WTC11 (cell line): Measurements from ENCODE around the gene ST6GAL1. TPM values are rescaled to one million over a fixed set of nuclear protein-coding genes. Genes with fewer than 3 reads are reported as not detected.

Experiments used
- ATAC-seq: fragments of 200-7000 bp; cut with Tn5 transposase; 2 replicates; pipeline ENCODE4 v1.10.0; 2021; ENCODE audit warnings: mild to moderate bottlenecking, moderate library complexity
- CTCF ChIA-PET: fragments of 300-600 bp; sonication (Branson Sonifier 250); formaldehyde crosslinking; loops from one replicate; lab custom pipeline; 2021; ENCODE audit warnings: antibody characterized with exemption; lab: Charles Lee
- POLR2A ChIA-PET: fragments of 350-600 bp; sonication (Branson Sonifier 250); formaldehyde crosslinking; loops from one replicate; lab custom pipeline; 2021; ENCODE audit warnings: antibody characterized with exemption; lab: Charles Lee
- DNase-seq: peaks from one replicate; pipeline ENCODE4 v3.0.0; 2021; ENCODE audit warnings: low spot score
- H3K27ac Mint-ChIP-seq: 2 replicates; pipeline ENCODE4 v1.8.0; 2021; ENCODE audit warnings: mixed read lengths
- H3K27me3 Mint-ChIP-seq: 2 replicates; pipeline ENCODE4 v1.8.0; 2021; ENCODE audit warnings: low read depth, mild to moderate bottlenecking, moderate library complexity, mixed read lengths
- H3K36me3 Mint-ChIP-seq: 2 replicates; pipeline ENCODE4 v1.8.0; 2021; ENCODE audit warnings: mixed read lengths
- H3K4me1 Mint-ChIP-seq: 2 replicates; pipeline ENCODE4 v1.8.0; 2022; ENCODE audit warnings: mixed read lengths
- H3K4me3 Mint-ChIP-seq: 2 replicates; pipeline ENCODE4 v1.8.0; 2021; ENCODE audit warnings: mild to moderate bottlenecking, moderate library complexity, mixed read lengths
- H3K9me3 Mint-ChIP-seq: 2 replicates; pipeline ENCODE4 v1.8.0; 2021; ENCODE audit warnings: mixed read lengths
- ELF4 ChIP-seq: sonication (generic); formaldehyde crosslinking; IDR thresholded peaks from 2 replicates; pipeline ENCODE4 v1.8.1; 2022; ENCODE audit warnings: low read depth, mild to moderate bottlenecking, moderate library complexity, missing genetic modification reagents
- FOXK1 ChIP-seq: sonication (generic); formaldehyde crosslinking; IDR thresholded peaks from 2 replicates; pipeline ENCODE4 v1.8.0; 2022; ENCODE audit warnings: mild to moderate bottlenecking, moderate library complexity, missing genetic modification reagents
- HMGA2 ChIP-seq: fragments of 250-450 bp; sonication (Bioruptor Pico); IDR thresholded peaks from 2 replicates; pipeline ENCODE4 v1.4.0; 2021; ENCODE audit warnings: mild to moderate bottlenecking, moderate library complexity
- JUN ChIP-seq: sonication (generic); formaldehyde crosslinking; IDR thresholded peaks from 2 replicates; pipeline ENCODE4 v1.8.0; 2023; ENCODE audit warnings: mild to moderate bottlenecking, missing genetic modification reagents
- MXD4 ChIP-seq: fragments of 250-450 bp; sonication (Bioruptor Pico); IDR thresholded peaks from 2 replicates; pipeline ENCODE4 v1.8.0; 2021; ENCODE audit warnings: mild to moderate bottlenecking, moderate library complexity, borderline replicate concordance
- RELA ChIP-seq: sonication (generic); formaldehyde crosslinking; IDR thresholded peaks from 2 replicates; pipeline ENCODE4 v1.8.1; 2022; ENCODE audit warnings: missing genetic modification reagents, mild to moderate bottlenecking, borderline replicate concordance
- TP53 ChIP-seq: sonication (generic); formaldehyde crosslinking; IDR thresholded peaks from 2 replicates; pipeline ENCODE4 v1.8.1; 2023; ENCODE audit warnings: mild to moderate bottlenecking, missing genetic modification reagents
- ZBTB21 ChIP-seq: sonication (generic); formaldehyde crosslinking; IDR thresholded peaks from 2 replicates; pipeline ENCODE4 v1.8.1; 2023; ENCODE audit warnings: mild to moderate bottlenecking, missing genetic modification reagents, borderline replicate concordance
- total RNA-seq: library from RNA; stranded (reverse); gene quantifications from 3 replicates; pipeline ENCODE4 v1.2.3, GENCODE V29; 2021
- TF ChIP-seq, protein P1 (sequence below): fragments of 250-450 bp; sonication (Bioruptor Pico); IDR thresholded peaks from 2 replicates; pipeline ENCODE4 v1.9.0; 2021; ENCODE audit warnings: mild to moderate bottlenecking
- TF ChIP-seq, protein P2 (sequence below): sonication (generic); formaldehyde crosslinking; IDR thresholded peaks from 2 replicates; pipeline ENCODE4 v1.8.1; 2022; ENCODE audit warnings: mild to moderate bottlenecking, missing genetic modification reagents, moderate library complexity, borderline replicate concordance
- TF ChIP-seq, protein P3 (sequence below): sonication (generic); formaldehyde crosslinking; IDR thresholded peaks from 2 replicates; pipeline ENCODE4 v1.8.0; 2023; ENCODE audit warnings: missing genetic modification reagents
- TF ChIP-seq, protein P4 (sequence below): sonication (generic); formaldehyde crosslinking; IDR thresholded peaks from 2 replicates; pipeline ENCODE4 v1.8.0; 2023; ENCODE audit warnings: missing genetic modification reagents, mild to moderate bottlenecking, borderline replicate concordance

Gene ST6GAL1
- total RNA-seq, 1 experiment from 2014 or later: 87.5 TPM

DNA sequence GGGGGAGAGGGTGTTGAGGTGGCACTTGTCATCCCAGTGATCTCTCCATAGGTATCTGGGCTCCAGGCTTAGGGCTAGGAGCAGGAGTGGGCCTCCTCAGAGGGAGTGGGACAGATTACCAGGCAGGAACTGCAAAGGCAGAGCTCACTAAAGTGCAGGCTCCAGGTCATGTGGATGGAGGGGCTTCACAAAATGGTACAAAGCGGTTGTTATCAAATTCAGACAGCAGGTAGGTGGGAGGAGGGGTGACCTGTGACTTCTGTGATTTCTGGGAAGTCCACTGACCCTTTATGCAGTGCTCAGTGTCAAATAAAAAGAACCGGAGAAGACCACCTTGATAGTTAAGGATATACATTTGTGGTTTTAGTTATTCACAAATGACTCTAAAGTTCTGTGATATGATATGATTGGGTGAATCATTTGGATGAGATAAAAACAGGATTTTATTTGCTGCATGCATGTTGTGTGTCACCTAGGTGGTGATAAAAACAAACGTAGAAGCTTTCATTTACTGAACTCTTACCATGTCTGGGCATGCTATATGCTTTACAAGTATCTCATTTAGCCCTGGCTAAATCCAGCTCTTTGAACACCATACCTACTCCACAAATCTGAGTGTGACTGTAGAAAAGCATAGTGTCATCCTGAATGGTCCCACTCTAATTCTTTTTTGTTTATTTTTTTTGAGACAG, 20.2 kb downstream of the ST6GAL1 start:
- Mint-ChIP-seq H3K4me1 (peaks cover 41% of the 10 kb centered on the region), H3K27ac (peak overlapping the region; percentile 52; the same call in 1 of the 2 replicates), H3K4me3 (no peak overlapping the region), H3K9me3 (peaks cover 17% of the 10 kb centered on the region), H3K27me3 (no peaks in the 10 kb centered on the region), H3K36me3 (peaks cover 58% of the 10 kb centered on the region)
- ChIA-PET POLR2A (no interaction called here), CTCF (interaction anchor here (1.0 kb wide), 1 partner anchor 178 kb away, joined by 3 read pairs; no protein-coding TSS in a partner anchor)
- DNase-seq (no peak), ATAC-seq (no peak)
- no peak for TF ChIP-seq RELA
- TF ChIP-seq JUN (CRISPR knock-in tag): no peak

DNA sequence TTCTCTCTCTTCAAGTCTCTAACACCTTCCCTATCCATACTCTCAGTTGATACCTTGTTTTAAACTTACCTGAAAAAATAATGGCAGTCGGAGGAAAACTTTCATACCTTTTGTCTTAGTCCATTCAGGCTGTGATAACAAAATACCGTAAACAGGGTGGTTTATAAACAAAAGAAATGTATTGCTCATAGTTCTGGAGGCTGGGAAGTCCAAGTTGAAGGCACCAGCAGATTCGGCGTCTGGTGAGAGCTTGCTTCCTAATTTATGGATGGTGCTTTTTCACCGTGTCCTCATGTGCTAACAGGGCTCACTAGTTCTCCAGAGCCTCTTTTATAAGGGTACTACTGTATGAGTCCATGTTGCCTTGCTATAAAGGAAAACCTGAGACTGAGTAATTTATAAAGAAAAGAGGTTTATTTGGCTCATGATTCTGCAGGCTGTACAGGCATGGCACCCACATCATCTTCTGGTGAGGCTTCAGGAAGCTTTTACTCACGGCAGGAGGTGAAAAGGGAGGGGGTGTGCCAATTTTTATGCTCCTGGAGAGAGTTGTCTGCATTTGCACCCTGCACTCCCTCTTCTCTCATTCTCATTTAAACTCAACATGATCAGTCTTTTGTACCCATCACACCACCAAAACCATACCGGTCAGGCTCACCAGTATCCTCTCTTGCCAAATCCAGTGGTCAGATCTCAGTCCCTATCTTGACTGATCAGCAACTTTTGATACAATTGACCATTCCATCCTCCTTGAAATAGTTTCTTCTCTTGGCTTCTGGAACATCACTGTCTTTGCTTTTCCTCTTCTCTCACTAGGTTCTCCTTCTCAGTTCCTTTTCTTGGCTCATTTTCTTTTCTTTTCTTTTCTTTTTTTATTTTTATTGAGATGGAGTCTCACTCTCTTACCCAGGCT, 21.6 kb downstream of the ST6GAL1 start:
- ChIA-PET POLR2A (no interaction called here), CTCF (no interaction called here)
- ATAC-seq (no peak), DNase-seq (no peak)
- Mint-ChIP-seq H3K36me3 (peaks cover 59% of the 10 kb centered on the region), H3K9me3 (peaks cover 17% of the 10 kb centered on the region), H3K4me1 (peaks cover 46% of the 10 kb centered on the region), H3K4me3 (no peak overlapping the region), H3K27ac (no peak overlapping the region), H3K27me3 (no peaks in the 10 kb centered on the region)
- TF ChIP-seq ELF4 (CRISPR knock-in tag) (no peak), MXD4 (no peak), FOXK1 (CRISPR knock-in tag) (no peak)
- TF ChIP-seq, protein P1, sequence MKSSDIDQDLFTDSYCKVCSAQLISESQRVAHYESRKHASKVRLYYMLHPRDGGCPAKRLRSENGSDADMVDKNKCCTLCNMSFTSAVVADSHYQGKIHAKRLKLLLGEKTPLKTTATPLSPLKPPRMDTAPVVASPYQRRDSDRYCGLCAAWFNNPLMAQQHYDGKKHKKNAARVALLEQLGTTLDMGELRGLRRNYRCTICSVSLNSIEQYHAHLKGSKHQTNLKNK (CRISPR knock-in tag): no peak
- TF ChIP-seq, protein P2, sequence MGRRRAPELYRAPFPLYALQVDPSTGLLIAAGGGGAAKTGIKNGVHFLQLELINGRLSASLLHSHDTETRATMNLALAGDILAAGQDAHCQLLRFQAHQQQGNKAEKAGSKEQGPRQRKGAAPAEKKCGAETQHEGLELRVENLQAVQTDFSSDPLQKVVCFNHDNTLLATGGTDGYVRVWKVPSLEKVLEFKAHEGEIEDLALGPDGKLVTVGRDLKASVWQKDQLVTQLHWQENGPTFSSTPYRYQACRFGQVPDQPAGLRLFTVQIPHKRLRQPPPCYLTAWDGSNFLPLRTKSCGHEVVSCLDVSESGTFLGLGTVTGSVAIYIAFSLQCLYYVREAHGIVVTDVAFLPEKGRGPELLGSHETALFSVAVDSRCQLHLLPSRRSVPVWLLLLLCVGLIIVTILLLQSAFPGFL: no peak
- TF ChIP-seq, protein P3, sequence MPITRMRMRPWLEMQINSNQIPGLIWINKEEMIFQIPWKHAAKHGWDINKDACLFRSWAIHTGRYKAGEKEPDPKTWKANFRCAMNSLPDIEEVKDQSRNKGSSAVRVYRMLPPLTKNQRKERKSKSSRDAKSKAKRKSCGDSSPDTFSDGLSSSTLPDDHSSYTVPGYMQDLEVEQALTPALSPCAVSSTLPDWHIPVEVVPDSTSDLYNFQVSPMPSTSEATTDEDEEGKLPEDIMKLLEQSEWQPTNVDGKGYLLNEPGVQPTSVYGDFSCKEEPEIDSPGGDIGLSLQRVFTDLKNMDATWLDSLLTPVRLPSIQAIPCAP: no peak
- TF ChIP-seq, protein P4, sequence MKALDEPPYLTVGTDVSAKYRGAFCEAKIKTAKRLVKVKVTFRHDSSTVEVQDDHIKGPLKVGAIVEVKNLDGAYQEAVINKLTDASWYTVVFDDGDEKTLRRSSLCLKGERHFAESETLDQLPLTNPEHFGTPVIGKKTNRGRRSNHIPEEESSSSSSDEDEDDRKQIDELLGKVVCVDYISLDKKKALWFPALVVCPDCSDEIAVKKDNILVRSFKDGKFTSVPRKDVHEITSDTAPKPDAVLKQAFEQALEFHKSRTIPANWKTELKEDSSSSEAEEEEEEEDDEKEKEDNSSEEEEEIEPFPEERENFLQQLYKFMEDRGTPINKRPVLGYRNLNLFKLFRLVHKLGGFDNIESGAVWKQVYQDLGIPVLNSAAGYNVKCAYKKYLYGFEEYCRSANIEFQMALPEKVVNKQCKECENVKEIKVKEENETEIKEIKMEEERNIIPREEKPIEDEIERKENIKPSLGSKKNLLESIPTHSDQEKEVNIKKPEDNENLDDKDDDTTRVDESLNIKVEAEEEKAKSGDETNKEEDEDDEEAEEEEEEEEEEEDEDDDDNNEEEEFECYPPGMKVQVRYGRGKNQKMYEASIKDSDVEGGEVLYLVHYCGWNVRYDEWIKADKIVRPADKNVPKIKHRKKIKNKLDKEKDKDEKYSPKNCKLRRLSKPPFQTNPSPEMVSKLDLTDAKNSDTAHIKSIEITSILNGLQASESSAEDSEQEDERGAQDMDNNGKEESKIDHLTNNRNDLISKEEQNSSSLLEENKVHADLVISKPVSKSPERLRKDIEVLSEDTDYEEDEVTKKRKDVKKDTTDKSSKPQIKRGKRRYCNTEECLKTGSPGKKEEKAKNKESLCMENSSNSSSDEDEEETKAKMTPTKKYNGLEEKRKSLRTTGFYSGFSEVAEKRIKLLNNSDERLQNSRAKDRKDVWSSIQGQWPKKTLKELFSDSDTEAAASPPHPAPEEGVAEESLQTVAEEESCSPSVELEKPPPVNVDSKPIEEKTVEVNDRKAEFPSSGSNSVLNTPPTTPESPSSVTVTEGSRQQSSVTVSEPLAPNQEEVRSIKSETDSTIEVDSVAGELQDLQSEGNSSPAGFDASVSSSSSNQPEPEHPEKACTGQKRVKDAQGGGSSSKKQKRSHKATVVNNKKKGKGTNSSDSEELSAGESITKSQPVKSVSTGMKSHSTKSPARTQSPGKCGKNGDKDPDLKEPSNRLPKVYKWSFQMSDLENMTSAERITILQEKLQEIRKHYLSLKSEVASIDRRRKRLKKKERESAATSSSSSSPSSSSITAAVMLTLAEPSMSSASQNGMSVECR (CRISPR knock-in tag): no peak
- TF ChIP-seq, all 79 proteins: peak for 0

DNA sequence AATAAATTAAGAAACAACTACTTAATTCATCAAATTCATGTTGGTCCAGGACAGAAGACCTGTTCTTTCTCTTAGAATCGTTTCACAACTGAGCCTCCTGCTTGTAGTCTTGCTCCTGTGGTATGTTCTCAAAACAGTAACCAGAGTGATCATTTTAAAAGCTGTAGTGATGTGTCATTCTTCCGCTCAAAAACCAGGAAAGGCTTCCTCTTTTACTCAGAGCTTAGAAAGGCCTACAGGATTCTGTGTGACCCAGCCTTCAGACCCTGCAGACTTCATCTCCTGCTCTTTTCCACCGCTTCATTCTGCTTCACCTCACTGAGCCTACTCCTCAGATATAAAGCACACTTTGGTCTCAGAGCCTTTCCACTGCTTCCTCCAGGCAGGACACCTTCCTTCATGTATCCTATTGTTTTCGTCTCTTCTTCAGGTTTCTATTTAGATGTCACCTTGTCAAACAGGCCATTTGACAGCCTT, 22.7 kb downstream of the ST6GAL1 start:
- peaks cover 39% of the 10 kb centered on the region for H3K4me1 Mint-ChIP-seq
- no peak overlapping the region for H3K4me3 Mint-ChIP-seq
- peaks cover 17% of the 10 kb centered on the region for H3K9me3 Mint-ChIP-seq
- ChIA-PET POLR2A (interaction anchor here (0.7 kb wide), 1 partner anchor 1327 kb away, joined by 4 read pairs; no protein-coding TSS in a partner anchor), CTCF (no interaction called here)
- H3K36me3 Mint-ChIP-seq: peaks cover 58% of the 10 kb centered on the region
- H3K27ac Mint-ChIP-seq: peak overlapping the region; percentile 30
- ATAC-seq (no peak), DNase-seq (no peak)
- no peaks in the 10 kb centered on the region for H3K27me3 Mint-ChIP-seq
- TF ChIP-seq HMGA2 (CRISPR knock-in tag): no peak
- TF ChIP-seq, protein P3: no peak
- TF ChIP-seq, protein P1 (CRISPR knock-in tag): no peak
- no peak for TF ChIP-seq MXD4
- TF ChIP-seq, protein P4 (CRISPR knock-in tag): no peak
- TF ChIP-seq TP53 (CRISPR knock-in tag): no peak
- TF ChIP-seq ZBTB21 (CRISPR knock-in tag): no peak
